Measurements from ENCODE around the gene KDM5D. TPM values are rescaled to one million over a fixed set of nuclear protein-coding genes. Genes with fewer than 3 reads are reported as not detected.

Gene KDM5D
- total and polyA plus RNA-seq, 2 of the 8 experiments (the other 6 are each of a cell fraction or from before 2014, with no cell fraction given) = 21.9 to 24.4 TPM

DNA sequence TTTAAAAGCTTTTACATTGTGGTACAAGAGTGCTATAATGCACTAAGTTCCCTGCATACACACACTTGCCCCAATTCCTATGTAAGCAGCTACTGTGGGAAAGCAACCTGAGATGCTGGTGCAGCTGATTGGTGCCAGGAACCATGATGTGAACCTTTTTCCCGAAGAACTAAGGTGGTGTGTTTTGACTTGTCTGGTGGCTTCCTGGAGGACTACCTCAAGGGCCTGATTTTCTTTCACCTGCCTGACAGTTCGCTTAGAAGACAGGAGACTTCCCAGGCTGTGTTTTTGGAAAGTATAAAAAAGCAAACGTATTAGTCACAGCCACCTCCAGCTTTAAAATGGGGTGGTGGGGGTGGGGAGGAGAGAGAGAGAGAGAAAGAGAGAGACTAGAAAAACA, 27.4 kb downstream of the KDM5D start:
- no peak overlapping the region for H3K4me3 ChIP-seq (ENCODE audit: extremely low read depth in 1 of 4, insufficient read depth in 2 of 4, low read depth in 3 of 4, low read length in 4 of 4)
- no peak overlapping the region for H3K27ac ChIP-seq (ENCODE audit: low read depth, low read length)
- no peak overlapping the region for H2BK5ac ChIP-seq (ENCODE audit: low read depth, low read length)
- H2BK15ac ChIP-seq (ENCODE audit: low read length) = no peak overlapping the region
- H3K36me3 ChIP-seq (ENCODE audit: control insufficient read depth in 2 of 4, insufficient read depth in 4 of 4, low read length in 3 of 4) = peaks cover 0 to 32% (median 25%) of the 10 kb centered on the region in 4 experiments; a peak in 7 of 8 replicates
- no peak overlapping the region for H2BK120ac ChIP-seq (replicated peaks; ENCODE audit: low read depth, low read length)
- no peak overlapping the region for H2AK5ac ChIP-seq (ENCODE audit: low read depth, low read length)
- H3K79me1 ChIP-seq (ENCODE audit: low read depth, low read length) = no peaks in the 10 kb centered on the region
- FAIRE-seq = no peak
- H3K4me1 ChIP-seq (replicated peaks in 1 of 4; ENCODE audit: control insufficient read depth in 3 of 4, insufficient read depth in 4 of 4, low read length in 3 of 4) = no peaks in the 10 kb centered on the region
- no peaks in the 10 kb centered on the region for H3K23me2 ChIP-seq (ENCODE audit: low read depth, low read length)
- no peak overlapping the region for H3K56ac ChIP-seq (replicated peaks; ENCODE audit: insufficient read length, low read depth, low read length)
- H3K9ac ChIP-seq (replicated peaks in 1 of 4; ENCODE audit: extremely low read depth in 1 of 4, low read depth in 3 of 4, low read length in 3 of 4) = no peak overlapping the region
- no peak overlapping the region for H4K8ac ChIP-seq (ENCODE audit: extremely low read depth, insufficient read depth, low read length)
- 92% methylated on average over 2 of the region's 3 CpGs; no CpG with 5 or more reads in 1 of the 2 experiments for WGBS, 2 experiments (ENCODE audit: extremely low coverage in 1 of 2, insufficient coverage in 1 of 2, insufficient read length in 1 of 2, insufficient replicate concordance in 2 of 2, low coverage in 1 of 2, low lambda C conversion rate in 2 of 2, missing lambda C conversion rate in 1 of 2)
- no peak overlapping the region for H2BK12ac ChIP-seq (ENCODE audit: low read depth, low read length)
- CTCF ChIA-PET (ENCODE audit: partially characterized antibody) = no interaction called here
- H4K5ac ChIP-seq (ENCODE audit: insufficient read length, low read depth, low read length) = no peak overlapping the region
- H4K91ac ChIP-seq (replicated peaks; ENCODE audit: insufficient read length, low read length) = no peak overlapping the region
- H3K4me2 ChIP-seq (ENCODE audit: insufficient read depth in 1 of 2, low read depth in 2 of 2, low read length in 2 of 2) = no peak overlapping the region
- H3K18ac ChIP-seq (ENCODE audit: extremely low read depth, low read length) = no peak overlapping the region
- no peak for DNase-seq (ENCODE audit: low read depth in 1 of 2, low spot score in 2 of 2)
- H3K14ac ChIP-seq (ENCODE audit: insufficient read length) = no peak overlapping the region
- no peaks in the 10 kb centered on the region for H4K20me1 ChIP-seq (replicated peaks in 1 of 2; ENCODE audit: control insufficient read depth in 1 of 2, insufficient read depth in 2 of 2, low read length in 2 of 2)
- no peak overlapping the region for H2AFZ ChIP-seq (ENCODE audit: low read length)
- H2BK20ac ChIP-seq (ENCODE audit: low read length) = no peak overlapping the region
- POLR2A ChIA-PET (ENCODE audit: partially characterized antibody) = no interaction called here
- H3K9me3 ChIP-seq (ENCODE audit: insufficient read depth in 2 of 2, low read depth in 1 of 2, low read length in 1 of 2) = no peaks in the 10 kb centered on the region
- no peak overlapping the region for H3K23ac ChIP-seq (ENCODE audit: insufficient read length)
- H3K27me3 ChIP-seq (replicated peaks in 1 of 4; ENCODE audit: control insufficient read depth in 3 of 4, extremely low read depth in 1 of 4, insufficient read depth in 3 of 4, low read length in 3 of 4) = no peaks in the 10 kb centered on the region
- no peaks in the 10 kb centered on the region for H3K79me2 ChIP-seq (ENCODE audit: control insufficient read depth in 1 of 2, insufficient read depth in 2 of 2, low read length in 2 of 2)
- no peak overlapping the region for H3K4ac ChIP-seq (replicated peaks; ENCODE audit: insufficient read length, low read depth, low read length)
- TF ChIP-seq SRF (IDR thresholded peaks at IDR 0.05; ENCODE audit: low read depth, low read length) (no peak), SIX5 (IDR thresholded peaks at IDR 0.05; ENCODE audit: low read depth, low read length) (no peak), SIRT6 (IDR thresholded peaks at IDR 0.05; ENCODE audit: low read length) (no peak), SIN3A (conservative IDR thresholded peaks at IDR 0.05 in 1 of 2, IDR thresholded peaks at IDR 0.05 in 1 of 2; ENCODE audit: low read depth in 1 of 2, low read length in 2 of 2) (no peak)
- TF ChIP-seq, protein P1, sequence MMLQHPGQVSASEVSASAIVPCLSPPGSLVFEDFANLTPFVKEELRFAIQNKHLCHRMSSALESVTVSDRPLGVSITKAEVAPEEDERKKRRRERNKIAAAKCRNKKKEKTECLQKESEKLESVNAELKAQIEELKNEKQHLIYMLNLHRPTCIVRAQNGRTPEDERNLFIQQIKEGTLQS (IDR thresholded peaks at IDR 0.05; ENCODE audit: insufficient read depth, low read depth, low read length) = no peak
- TF ChIP-seq, protein P2, sequence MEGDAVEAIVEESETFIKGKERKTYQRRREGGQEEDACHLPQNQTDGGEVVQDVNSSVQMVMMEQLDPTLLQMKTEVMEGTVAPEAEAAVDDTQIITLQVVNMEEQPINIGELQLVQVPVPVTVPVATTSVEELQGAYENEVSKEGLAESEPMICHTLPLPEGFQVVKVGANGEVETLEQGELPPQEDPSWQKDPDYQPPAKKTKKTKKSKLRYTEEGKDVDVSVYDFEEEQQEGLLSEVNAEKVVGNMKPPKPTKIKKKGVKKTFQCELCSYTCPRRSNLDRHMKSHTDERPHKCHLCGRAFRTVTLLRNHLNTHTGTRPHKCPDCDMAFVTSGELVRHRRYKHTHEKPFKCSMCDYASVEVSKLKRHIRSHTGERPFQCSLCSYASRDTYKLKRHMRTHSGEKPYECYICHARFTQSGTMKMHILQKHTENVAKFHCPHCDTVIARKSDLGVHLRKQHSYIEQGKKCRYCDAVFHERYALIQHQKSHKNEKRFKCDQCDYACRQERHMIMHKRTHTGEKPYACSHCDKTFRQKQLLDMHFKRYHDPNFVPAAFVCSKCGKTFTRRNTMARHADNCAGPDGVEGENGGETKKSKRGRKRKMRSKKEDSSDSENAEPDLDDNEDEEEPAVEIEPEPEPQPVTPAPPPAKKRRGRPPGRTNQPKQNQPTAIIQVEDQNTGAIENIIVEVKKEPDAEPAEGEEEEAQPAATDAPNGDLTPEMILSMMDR (IDR thresholded peaks at IDR 0.05; ENCODE audit: control extremely low read depth in 1 of 3, insufficient read depth in 1 of 3, low read depth in 1 of 3, low read length in 3 of 3) = no peak
